GM12878 (cell line): ENCODE measurements around the gene BCOR. TPM values are rescaled to one million over a fixed set of nuclear protein-coding genes. Genes with fewer than 3 reads are reported as not detected.
A peak's percentile ranks its signal among the peaks of the same experiment; 100 is the strongest.

ENCODE experiments used
- ATAC-seq: fragments of 200-7000 bp; cut with Tn5 transposase; 3 replicates; pipeline ENCODE4 v1.9.1; 2020; ENCODE audit warnings: mild to moderate bottlenecking, moderate library complexity
- BruUV-seq: library from RNA; stranded (reverse); fragments of 400-500 nt; replicated peaks from 2 replicates; lab custom pipeline; 2021; lab: Mats Ljungman, UMichigan
- CTCF ChIA-PET: fragments of 300-600 bp; sonication (Branson Sonifier 250); formaldehyde crosslinking; extraction: SDS; loops from one replicate; lab custom pipeline; 2021; ENCODE audit warnings: inconsistent platforms; lab: Yijun Ruan, JAX
- POLR2A ChIA-PET: fragments of 350-600 bp; formaldehyde crosslinking; extraction: SDS; loops from one replicate; lab custom pipeline; 2021; ENCODE audit warnings: inconsistent platforms; lab: Charles Lee
- RAD21 ChIA-PET: fragments of 300-600 bp; sonication (Branson Sonifier 250); formaldehyde crosslinking; loops from one replicate; lab custom pipeline; 2023; ENCODE audit warnings: antibody characterized with exemption; ENCODE audit not compliant: unreplicated experiment; lab: Charles Lee
- SMC1A ChIA-PET: fragments of 300-600 bp; sonication (Branson Sonifier 250); formaldehyde crosslinking; loops from one replicate; lab custom pipeline; 2023; ENCODE audit not compliant: unreplicated experiment, uncharacterized antibody; lab: Charles Lee
- DNase-seq: peaks from one replicate; pipeline ENCODE4 v3.0.0-alpha.2; 2011; ENCODE audit warnings: low read depth, low spot score
- FAIRE-seq: peaks from 3 replicates; lab custom pipeline; 2011; peaks lifted over from hg19 to GRCh38; lab: Jason Lieb, UNC
- H2AFZ ChIP-seq: 2 replicates; pipeline ENCODE4 v1.6.0; 2011; ENCODE audit warnings: low read depth, low read length, control low read depth; ENCODE audit not compliant: control insufficient read depth
- H3K27ac ChIP-seq: 2 replicates; pipeline ENCODE4 v1.5.1; 2011; ENCODE audit warnings: control low read depth; ENCODE audit not compliant: control insufficient read depth, insufficient read depth
- H3K27me3 ChIP-seq, 2 experiments: replicated peaks in 1 of 2; 2 replicates each; pipeline versions ENCODE4 v1.6.0 to v1.6.1; 2011; ENCODE audit warnings: low read length in 1 of 2; ENCODE audit not compliant: control insufficient read depth in 2 of 2, insufficient read depth in 2 of 2
- H3K36me3 ChIP-seq, 2 experiments: 2 replicates each; pipeline ENCODE4 v1.5.1; 2011; ENCODE audit warnings: low read length in 1 of 2; ENCODE audit not compliant: control insufficient read depth in 2 of 2, insufficient read depth in 2 of 2
- H3K4me1 ChIP-seq: 2 replicates; pipeline ENCODE4 v1.6.1; 2011; ENCODE audit warnings: mild to moderate bottlenecking, low read length, moderate library complexity, mixed read lengths; ENCODE audit not compliant: control insufficient read depth, insufficient read depth
- H3K4me2 ChIP-seq: 2 replicates; pipeline ENCODE4 v1.6.0; 2011; ENCODE audit warnings: control low read depth; ENCODE audit not compliant: control insufficient read depth, insufficient read depth
- H3K4me3 ChIP-seq: fragments of 200-600 bp; sonication (generic); 2 replicates; pipeline ENCODE4 v1.5.1; 2016
- H3K79me2 ChIP-seq: 2 replicates; pipeline ENCODE4 v1.6.0; 2011; ENCODE audit warnings: low read length; ENCODE audit not compliant: control insufficient read depth, insufficient read depth
- H3K9ac ChIP-seq: 2 replicates; pipeline ENCODE4 v1.8.0; 2011; ENCODE audit warnings: low read length, control low read depth, mixed read lengths; ENCODE audit not compliant: control insufficient read depth, insufficient read depth
- H3K9me3 ChIP-seq: replicated peaks from 3 replicates; pipeline ENCODE4 v1.5.1; 2011; ENCODE audit warnings: mild to moderate bottlenecking, low read length; ENCODE audit not compliant: control insufficient read depth, insufficient read depth
- H4K20me1 ChIP-seq: 2 replicates; pipeline ENCODE4 v1.6.0; 2011; ENCODE audit not compliant: control insufficient read depth, insufficient read depth
- CHD2 ChIP-seq: IDR thresholded peaks from 2 replicates; pipeline ENCODE4 v1.6.1; 2011; ENCODE audit warnings: low read depth, low read length, improper control_type of control experiment, borderline replicate concordance
- CHD4 ChIP-seq: fragments of 200-600 bp; sonication (generic); IDR thresholded peaks from 2 replicates; pipeline ENCODE4 v1.6.1; 2016; ENCODE audit warnings: mild to moderate bottlenecking
- EGR1 ChIP-seq, 2 experiments: IDR thresholded peaks; 1 replicate in 1 of 2; 2 replicates in 1 of 2; pipeline ENCODE4 v1.6.1; 2011 to 2012; ENCODE audit warnings: low read depth in 2 of 2, low read length in 2 of 2, borderline replicate concordance in 1 of 2, mild to moderate bottlenecking in 1 of 2, moderate library complexity in 1 of 2
- EP300 ChIP-seq, 2 experiments: fragments of 150-350 bp in 1 of 2; IDR thresholded peaks; 2 replicates each; pipeline ENCODE4 v1.6.1; 2011 to 2012; ENCODE audit warnings: low read depth in 2 of 2, low read length in 2 of 2, borderline replicate concordance in 1 of 2, improper control_type of control experiment in 1 of 2, inconsistent platforms in 1 of 2; ENCODE audit not compliant: control insufficient read depth in 1 of 2
- FOS ChIP-seq: IDR thresholded peaks from 3 replicates; pipeline ENCODE4 v1.6.1; 2011; ENCODE audit warnings: borderline replicate concordance; ENCODE audit not compliant: insufficient read length; ENCODE audit errors: extremely low read depth
- HDAC2 ChIP-seq: fragments of 200-600 bp; sonication (generic); IDR thresholded peaks from 2 replicates; pipeline ENCODE4 v1.6.1; 2017
- IKZF1 ChIP-seq: fragments of 450-650 bp; conservative IDR thresholded peaks from 2 replicates; pipeline ENCODE4 v1.6.1; 2017; ENCODE audit warnings: antibody characterized with exemption, mild to moderate bottlenecking
- NFIC ChIP-seq: IDR thresholded peaks from 2 replicates; pipeline ENCODE4 v1.6.1; 2012; ENCODE audit warnings: low read depth, mild to moderate bottlenecking, inconsistent platforms, low read length, moderate library complexity
- NR2F1 ChIP-seq: fragments of 450-650 bp; conservative IDR thresholded peaks from 2 replicates; pipeline ENCODE4 v1.6.1; 2017; ENCODE audit warnings: mild to moderate bottlenecking
- SMC3 ChIP-seq: IDR thresholded peaks from 2 replicates; pipeline ENCODE4 v1.6.1; 2011; ENCODE audit warnings: low read length, improper control_type of control experiment, borderline replicate concordance
- WGBS: methylation state at CpG from one replicate; pipeline ENCODE4 v1.1.6; 2016; ENCODE audit warnings: low lambda C conversion rate; ENCODE audit not compliant: insufficient replicate concordance, insufficient coverage; ENCODE audit errors: missing lambda C conversion rate; 5-methylcytosine and 5-hydroxymethylcytosine counted together
- in situ Hi-C: fragments of 300-500 bp; cut with MboI; formaldehyde crosslinking; loops from 9 replicates; pipeline ENCODE4 v1.14.3; 2018; ENCODE audit warnings: mixed read lengths
- intact Hi-C: fragments of 100-400 bp; cut with micrococcal nuclease; formaldehyde crosslinking; loops from one replicate; pipeline ENCODE4 v1.14.2; 2022; ENCODE audit not compliant: unreplicated experiment
- polyA plus RNA-seq, 11 experiments: library from polyadenylated mRNA; depleted of rRNA in 4 of 11; unstranded in 6 of 11; stranded (reverse) in 5 of 11; fragments of >200 nt; fragmentation: Nextera tagmentation in 4 of 11; fragmentation: Illumina TruSeq in 1 of 11; extraction: Ambion mirVana in 4 of 11; extraction: Trizol in 1 of 11; gene quantifications; 1 replicate in 1 of 11; 2 replicates in 10 of 11; pipeline versions ENCODE4 v1.2.1 to v1.2.3, GENCODE V29; 2011 to 2016; ENCODE audit warnings: inconsistent platforms in 2 of 11, missing spikeins in 2 of 11, low read depth in 1 of 11
- total RNA-seq, 4 experiments: library from RNA; depleted of rRNA in 3 of 4; stranded (reverse); fragments of >200 nt in 3 of 4; fragmentation: Illumina TruSeq in 1 of 4; extraction: Trizol in 1 of 4; gene quantifications; 2 replicates each; pipeline versions ENCODE4 v1.2.1 to v1.2.3, GENCODE V29; 2013 to 2021
- TF ChIP-seq, protein P1 (sequence below): fragments of 450-650 bp; IDR thresholded peaks from 2 replicates; pipeline ENCODE4 v1.6.1; 2016; ENCODE audit warnings: mild to moderate bottlenecking
- TF ChIP-seq, protein P2 (sequence below): IDR thresholded peaks from 2 replicates; pipeline ENCODE4 v1.6.1; 2011; ENCODE audit warnings: borderline replicate concordance, low read depth, mild to moderate bottlenecking, moderate library complexity, low read length; ENCODE audit not compliant: insufficient read depth, poor library complexity, severe bottlenecking
- TF ChIP-seq, protein P3 (sequence below): IDR thresholded peaks from 2 replicates; pipeline ENCODE4 v1.6.1; 2012; ENCODE audit warnings: low read depth, low read length, improper control_type of control experiment
- TF ChIP-seq, protein P4 (sequence below): fragments of 450-650 bp; IDR thresholded peaks from 2 replicates; pipeline ENCODE4 v1.6.1; 2018; ENCODE audit warnings: mild to moderate bottlenecking, low read depth, moderate library complexity; ENCODE audit not compliant: partially characterized antibody

The BCOR gene
- total and polyA plus RNA-seq, 10 of the 15 experiments (the other 5 are each of a cell fraction or from before 2014, with no cell fraction given) = 5.1 to 16.4 (median 10.1) TPM

DNA sequence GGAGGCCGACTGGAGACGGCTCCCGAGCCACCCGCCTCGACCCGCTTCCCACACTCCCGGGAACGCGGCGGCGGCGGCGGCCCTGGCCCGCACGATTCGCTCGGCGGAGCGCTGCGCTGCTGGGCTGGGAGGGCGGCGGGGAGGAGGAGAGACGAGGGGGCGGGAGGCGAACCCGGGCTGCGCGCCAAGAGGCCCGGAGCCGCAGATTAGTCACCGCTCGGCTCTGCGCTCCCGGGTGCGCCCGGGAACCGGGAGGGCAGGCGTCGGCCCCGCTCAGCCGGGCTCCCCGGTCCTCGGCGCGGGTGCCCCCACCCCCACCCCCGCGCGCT, 11.2 kb upstream of the BCOR start:
- H3K27ac ChIP-seq = no peak overlapping the region
- no peaks in the 10 kb centered on the region for H3K36me3 ChIP-seq
- ChIA-PET CTCF (no interaction called here), SMC1A (no interaction called here), POLR2A (no interaction called here), RAD21 (no interaction called here)
- H3K4me2 ChIP-seq = peak overlapping the region; percentile 40
- DNase-seq (no peak), FAIRE-seq (no peak), ATAC-seq (peak; percentile 24)
- no peaks in the 10 kb centered on the region; a peak in 1 of 4 replicates for H3K27me3 ChIP-seq
- H2AFZ ChIP-seq = no peak overlapping the region
- H3K4me3 ChIP-seq = peak overlapping the region; percentile 36; the same call in 1 of the 2 replicates
- H3K9me3 ChIP-seq = no peaks in the 10 kb centered on the region; the same call in 1 of the 3 replicates
- no TSS peak for BruUV-seq
- intact Hi-C loops (no loop called here), in situ Hi-C loops (no loop called here)
- WGBS = 27% methylated on average over 28 of the region's 48 CpGs
- no peak overlapping the region; the same call in 1 of the 2 replicates for H3K9ac ChIP-seq
- H3K4me1 ChIP-seq = peaks cover 11% of the 10 kb centered on the region; the same call in 1 of the 2 replicates
- TF ChIP-seq SMC3 = no peak
- no peak for TF ChIP-seq EP300 (IDR thresholded peaks at IDR 0.05; ENCODE audit: borderline replicate concordance in 1 of 2, control insufficient read depth in 1 of 2, low read depth in 2 of 2, low read length in 2 of 2)
- 0 out of 2 replicates have a peak, but pooled peaks have one; percentile 17 for TF ChIP-seq IKZF1
- TF ChIP-seq EGR1 (IDR thresholded peaks at IDR 0.05; ENCODE audit: borderline replicate concordance in 1 of 2, low read depth in 2 of 2, low read length in 2 of 2) = peak in 1 of 2 experiments; percentile 8; a peak in 1 of 3 replicates
- no peak for TF ChIP-seq FOS
- TF ChIP-seq HDAC2 = no peak
- TF ChIP-seq, protein P1, sequence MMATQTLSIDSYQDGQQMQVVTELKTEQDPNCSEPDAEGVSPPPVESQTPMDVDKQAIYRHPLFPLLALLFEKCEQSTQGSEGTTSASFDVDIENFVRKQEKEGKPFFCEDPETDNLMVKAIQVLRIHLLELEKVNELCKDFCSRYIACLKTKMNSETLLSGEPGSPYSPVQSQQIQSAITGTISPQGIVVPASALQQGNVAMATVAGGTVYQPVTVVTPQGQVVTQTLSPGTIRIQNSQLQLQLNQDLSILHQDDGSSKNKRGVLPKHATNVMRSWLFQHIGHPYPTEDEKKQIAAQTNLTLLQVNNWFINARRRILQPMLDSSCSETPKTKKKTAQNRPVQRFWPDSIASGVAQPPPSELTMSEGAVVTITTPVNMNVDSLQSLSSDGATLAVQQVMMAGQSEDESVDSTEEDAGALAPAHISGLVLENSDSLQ = no peak
- no peak for TF ChIP-seq CHD2
- TF ChIP-seq NR2F1 = no peak
- TF ChIP-seq NFIC = no peak
- TF ChIP-seq, protein P2, sequence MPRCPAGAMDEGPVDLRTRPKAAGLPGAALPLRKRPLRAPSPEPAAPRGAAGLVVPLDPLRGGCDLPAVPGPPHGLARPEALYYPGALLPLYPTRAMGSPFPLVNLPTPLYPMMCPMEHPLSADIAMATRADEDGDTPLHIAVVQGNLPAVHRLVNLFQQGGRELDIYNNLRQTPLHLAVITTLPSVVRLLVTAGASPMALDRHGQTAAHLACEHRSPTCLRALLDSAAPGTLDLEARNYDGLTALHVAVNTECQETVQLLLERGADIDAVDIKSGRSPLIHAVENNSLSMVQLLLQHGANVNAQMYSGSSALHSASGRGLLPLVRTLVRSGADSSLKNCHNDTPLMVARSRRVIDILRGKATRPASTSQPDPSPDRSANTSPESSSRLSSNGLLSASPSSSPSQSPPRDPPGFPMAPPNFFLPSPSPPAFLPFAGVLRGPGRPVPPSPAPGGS = no peak
- TF ChIP-seq, protein P3, sequence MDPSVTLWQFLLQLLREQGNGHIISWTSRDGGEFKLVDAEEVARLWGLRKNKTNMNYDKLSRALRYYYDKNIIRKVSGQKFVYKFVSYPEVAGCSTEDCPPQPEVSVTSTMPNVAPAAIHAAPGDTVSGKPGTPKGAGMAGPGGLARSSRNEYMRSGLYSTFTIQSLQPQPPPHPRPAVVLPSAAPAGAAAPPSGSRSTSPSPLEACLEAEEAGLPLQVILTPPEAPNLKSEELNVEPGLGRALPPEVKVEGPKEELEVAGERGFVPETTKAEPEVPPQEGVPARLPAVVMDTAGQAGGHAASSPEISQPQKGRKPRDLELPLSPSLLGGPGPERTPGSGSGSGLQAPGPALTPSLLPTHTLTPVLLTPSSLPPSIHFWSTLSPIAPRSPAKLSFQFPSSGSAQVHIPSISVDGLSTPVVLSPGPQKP = no peak
- no peak for TF ChIP-seq CHD4
- TF ChIP-seq, protein P4, sequence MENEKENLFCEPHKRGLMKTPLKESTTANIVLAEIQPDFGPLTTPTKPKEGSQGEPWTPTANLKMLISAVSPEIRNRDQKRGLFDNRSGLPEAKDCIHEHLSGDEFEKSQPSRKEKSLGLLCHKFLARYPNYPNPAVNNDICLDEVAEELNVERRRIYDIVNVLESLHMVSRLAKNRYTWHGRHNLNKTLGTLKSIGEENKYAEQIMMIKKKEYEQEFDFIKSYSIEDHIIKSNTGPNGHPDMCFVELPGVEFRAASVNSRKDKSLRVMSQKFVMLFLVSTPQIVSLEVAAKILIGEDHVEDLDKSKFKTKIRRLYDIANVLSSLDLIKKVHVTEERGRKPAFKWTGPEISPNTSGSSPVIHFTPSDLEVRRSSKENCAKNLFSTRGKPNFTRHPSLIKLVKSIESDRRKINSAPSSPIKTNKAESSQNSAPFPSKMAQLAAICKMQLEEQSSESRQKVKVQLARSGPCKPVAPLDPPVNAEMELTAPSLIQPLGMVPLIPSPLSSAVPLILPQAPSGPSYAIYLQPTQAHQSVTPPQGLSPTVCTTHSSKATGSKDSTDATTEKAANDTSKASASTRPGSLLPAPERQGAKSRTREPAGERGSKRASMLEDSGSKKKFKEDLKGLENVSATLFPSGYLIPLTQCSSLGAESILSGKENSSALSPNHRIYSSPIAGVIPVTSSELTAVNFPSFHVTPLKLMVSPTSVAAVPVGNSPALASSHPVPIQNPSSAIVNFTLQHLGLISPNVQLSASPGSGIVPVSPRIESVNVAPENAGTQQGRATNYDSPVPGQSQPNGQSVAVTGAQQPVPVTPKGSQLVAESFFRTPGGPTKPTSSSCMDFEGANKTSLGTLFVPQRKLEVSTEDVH = no peak
- peaks cover 4% of the 10 kb centered on the region for H3K79me2 ChIP-seq
- no peaks in the 10 kb centered on the region; the same call in 1 of the 2 replicates for H4K20me1 ChIP-seq
